CD4-positive, alpha-beta T cell treated with Interleukin-15 for 4 hours (primary cell): ENCODE measurements around the gene LRRC72.

Experiments used
- DNase-seq: peaks from one replicate; pipeline ENCODE4 v3.0.0-alpha.2; 2020; ENCODE audit warnings: low spot score

Gene LRRC72

DNA sequence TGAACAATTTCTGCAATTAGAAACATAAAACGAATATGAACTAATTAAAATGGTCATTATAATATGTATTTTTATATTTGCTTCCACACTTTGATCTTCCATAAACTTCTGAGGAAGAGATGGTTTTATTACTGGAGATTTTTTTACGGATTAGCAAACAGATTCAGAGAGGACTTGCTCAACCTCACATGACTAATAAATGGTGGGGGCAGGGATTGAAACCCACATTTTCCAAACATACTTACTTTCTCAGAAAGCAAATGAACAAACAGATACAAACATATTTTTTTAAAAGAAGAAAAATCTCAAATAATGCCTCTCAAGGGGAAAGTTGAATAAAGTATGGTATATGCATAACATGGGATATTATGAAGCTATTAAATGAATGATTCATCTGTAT, 100.6 kb downstream of the LRRC72 start:
- DNase-seq, result no peak

DNA sequence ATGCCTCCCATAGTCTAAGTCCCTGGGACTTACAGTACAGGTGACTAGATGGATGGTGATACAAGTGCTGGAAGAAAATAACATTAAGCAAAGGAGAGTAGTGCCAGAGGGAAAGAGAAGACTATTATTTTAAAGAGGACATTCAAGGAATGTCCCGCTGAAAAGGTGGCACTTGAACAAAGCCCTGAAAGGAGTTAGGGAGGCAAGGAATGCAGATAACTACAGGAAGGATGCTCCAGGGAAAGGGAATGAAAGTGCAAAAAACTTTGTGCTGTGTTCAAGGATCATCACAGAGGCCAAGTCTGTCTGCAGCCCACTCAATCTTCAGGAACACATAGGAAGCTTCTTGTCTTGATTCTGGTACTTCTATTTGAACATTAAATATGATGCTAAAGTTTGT, 104.0 kb downstream of the LRRC72 start:
- DNase-seq, result no peak
